Vagina (tissue), 2 donors: Measurements from ENCODE around the gene CFAP61. TPM values are rescaled to one million over a fixed set of nuclear protein-coding genes. Genes with fewer than 3 reads are reported as not detected.

ENCODE experiments used
- DNase-seq, 2 donors: peaks; one replicate each; pipeline ENCODE4 v3.0.0-alpha.2; 2017; ENCODE audit errors: extremely low spot score in 2 of 2
- H3K27ac ChIP-seq: fragments of 200-600 bp; sonication (generic); one replicate; pipeline ENCODE4 v1.5.1; 2019
- H3K27me3 ChIP-seq: fragments of 200-600 bp; sonication (generic); one replicate; pipeline ENCODE4 v1.5.1; 2019
- H3K36me3 ChIP-seq, 2 donors: fragments of 200-600 bp; sonication (generic); one replicate each; pipeline ENCODE4 v1.5.1; 2017 to 2019
- H3K4me1 ChIP-seq: fragments of 200-600 bp; sonication (generic); one replicate; pipeline ENCODE4 v1.5.1; 2019
- H3K4me3 ChIP-seq, 2 donors: fragments of 200-600 bp; sonication (generic); 1 replicate in 1 of 2; 2 replicates in 1 of 2; pipeline ENCODE4 v1.5.1; 2016 to 2019
- H3K9me3 ChIP-seq: fragments of 200-600 bp; sonication (generic); one replicate; pipeline ENCODE4 v1.5.1; 2019
- CTCF ChIP-seq, 3 experiments: fragments of 450-650 bp in 2 of 3; fragments of 200-600 bp in 1 of 3; sonication (generic) in 1 of 3; IDR thresholded peaks; one replicate each; pipeline ENCODE4 v1.5.1; 2017 to 2019; ENCODE audit warnings: antibody characterized with exemption in 3 of 3, mild to moderate bottlenecking in 2 of 3, moderate library complexity in 2 of 3
- POLR2A ChIP-seq, 2 donors: fragments of 450-650 bp; IDR thresholded peaks; one replicate each; pipeline ENCODE4 v1.6.1; 2017; ENCODE audit warnings: antibody characterized with exemption in 2 of 2, mild to moderate bottlenecking in 2 of 2, moderate library complexity in 2 of 2
- POLR2AphosphoS5 ChIP-seq, 2 donors: sonication (generic); formaldehyde crosslinking; IDR thresholded peaks; one replicate each; pipeline ENCODE4 v1.9.0; 2017; ENCODE audit warnings: antibody characterized with exemption in 2 of 2, mild to moderate bottlenecking in 2 of 2, low read depth in 1 of 2; ENCODE audit not compliant: insufficient read depth in 1 of 2
- intact Hi-C: fragments of 100-400 bp; cut with DNase I; formaldehyde crosslinking; loops from one replicate; pipeline ENCODE4 v1.15.1; 2023
- total RNA-seq: library from RNA; depleted of rRNA; stranded (reverse); fragments of >200 nt; gene quantifications from one replicate; pipeline ENCODE4 v1.2.3, GENCODE V29; 2016

CFAP61 gene
- total RNA-seq, 1 donor from 2014 or later: 1.5 TPM

DNA sequence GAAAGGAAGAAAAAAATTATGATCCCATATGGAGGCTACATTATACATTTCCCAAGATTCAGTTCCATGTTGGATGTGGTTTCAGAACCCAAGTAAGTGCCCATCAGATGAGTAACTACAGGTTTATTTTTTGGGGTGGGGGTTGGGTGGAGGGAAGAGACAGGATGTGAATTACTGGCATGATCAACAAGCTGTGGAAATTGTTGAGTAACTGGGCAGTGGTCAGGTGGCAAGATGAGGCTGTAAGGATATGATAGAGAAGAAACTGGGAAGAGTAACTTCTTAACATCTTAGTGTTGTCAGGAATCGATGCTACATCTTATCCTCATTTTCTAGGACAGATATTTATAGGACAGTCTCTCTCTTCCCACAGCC lies 153.5 kb downstream of the CFAP61 start:
- intact Hi-C loops: no loop called here
- Histone ChIP-seq H3K36me3 (no peaks in the 10 kb centered on the region), H3K4me1 (no peaks in the 10 kb centered on the region), H3K27ac (no peak overlapping the region), H3K27me3 (no peaks in the 10 kb centered on the region), H3K9me3 (no peaks in the 10 kb centered on the region), H3K4me3 (no peak overlapping the region)
- DNase-seq: no peak
- TF ChIP-seq CTCF (IDR thresholded peaks at IDR 0.05) (no peak), POLR2AphosphoS5 (IDR thresholded peaks at IDR 0.05; ENCODE audit: insufficient read depth in 1 of 2, low read depth in 1 of 2) (no peak), POLR2A (IDR thresholded peaks at IDR 0.05) (no peak)

DNA sequence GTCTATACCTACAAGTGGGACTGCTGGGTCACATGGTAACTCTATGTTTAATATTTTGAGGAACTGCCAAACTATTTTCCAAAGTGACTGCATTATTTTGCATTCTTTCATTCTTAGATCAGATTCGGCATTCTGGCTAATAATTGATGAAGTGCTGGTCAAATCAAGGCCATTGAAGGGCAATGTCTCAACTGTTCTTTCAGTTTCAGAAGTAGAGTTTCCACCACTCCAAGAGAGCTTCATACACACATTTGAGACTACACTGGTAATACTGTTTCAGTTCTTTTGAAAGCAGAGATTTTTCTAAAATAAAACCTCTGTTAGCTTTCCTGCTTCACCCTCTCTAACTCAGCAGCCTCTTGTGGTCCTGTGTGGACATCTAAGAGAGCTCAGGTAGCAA lies 154.5 kb downstream of the CFAP61 start:
- Histone ChIP-seq H3K9me3 (no peaks in the 10 kb centered on the region), H3K27ac (no peak overlapping the region), H3K36me3 (no peaks in the 10 kb centered on the region), H3K27me3 (no peaks in the 10 kb centered on the region), H3K4me3 (no peak overlapping the region), H3K4me1 (no peaks in the 10 kb centered on the region)
- intact Hi-C loops: no loop called here
- no peak for TF ChIP-seq POLR2A (IDR thresholded peaks at IDR 0.05)
- no peak for TF ChIP-seq CTCF (IDR thresholded peaks at IDR 0.05)
- TF ChIP-seq POLR2AphosphoS5 (IDR thresholded peaks at IDR 0.05; ENCODE audit: insufficient read depth in 1 of 2, low read depth in 1 of 2): no peak
- no peak for DNase-seq

- DNase-seq: no peak
- TF ChIP-seq POLR2AphosphoS5 (IDR thresholded peaks at IDR 0.05; ENCODE audit: insufficient read depth in 1 of 2, low read depth in 1 of 2) (no peak), CTCF (IDR thresholded peaks at IDR 0.05) (no peak), POLR2A (IDR thresholded peaks at IDR 0.05) (no peak)
- Histone ChIP-seq H3K4me3 (no peak overlapping the region), H3K27ac (no peak overlapping the region), H3K36me3 (no peaks in the 10 kb centered on the region), H3K27me3 (no peaks in the 10 kb centered on the region), H3K9me3 (no peaks in the 10 kb centered on the region), H3K4me1 (no peaks in the 10 kb centered on the region)
- intact Hi-C loops: no loop called here
Measured at GRCh38 chr20:20207291-20207690, 155.0 kb downstream of the CFAP61 start.

DNA sequence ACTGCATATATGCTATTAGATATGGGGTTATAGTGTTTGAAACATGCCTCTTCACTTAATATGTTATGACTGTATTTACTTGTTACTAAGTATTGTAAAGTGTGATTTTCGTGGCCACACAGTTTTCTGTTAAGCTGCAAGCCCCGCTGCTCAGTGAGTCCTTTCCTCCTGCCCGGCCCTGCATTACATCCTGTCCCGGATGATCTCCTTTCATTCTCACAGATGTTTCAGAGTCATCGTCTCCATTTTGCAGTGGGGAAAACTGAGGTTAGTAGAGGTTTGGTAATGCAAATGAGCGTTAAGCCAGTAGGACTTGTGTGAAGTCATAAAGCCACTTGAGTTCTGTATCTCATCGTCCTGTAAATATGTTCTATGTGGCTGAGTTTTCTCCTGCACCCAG lies 155.5 kb downstream of the CFAP61 start:
- Histone ChIP-seq H3K4me3 (no peak overlapping the region), H3K27ac (no peak overlapping the region), H3K27me3 (no peaks in the 10 kb centered on the region), H3K36me3 (no peaks in the 10 kb centered on the region), H3K9me3 (no peaks in the 10 kb centered on the region), H3K4me1 (no peaks in the 10 kb centered on the region)
- no peak for TF ChIP-seq POLR2AphosphoS5 (IDR thresholded peaks at IDR 0.05; ENCODE audit: insufficient read depth in 1 of 2, low read depth in 1 of 2)
- TF ChIP-seq CTCF (IDR thresholded peaks at IDR 0.05): no peak
- no peak for TF ChIP-seq POLR2A (IDR thresholded peaks at IDR 0.05)
- intact Hi-C loops: no loop called here
- DNase-seq: no peak

- DNase-seq: no peak
- Histone ChIP-seq H3K4me3 (no peak overlapping the region), H3K27me3 (no peaks in the 10 kb centered on the region), H3K36me3 (no peaks in the 10 kb centered on the region), H3K27ac (no peak overlapping the region), H3K9me3 (no peaks in the 10 kb centered on the region), H3K4me1 (no peaks in the 10 kb centered on the region)
- TF ChIP-seq POLR2A (IDR thresholded peaks at IDR 0.05) (no peak), POLR2AphosphoS5 (IDR thresholded peaks at IDR 0.05; ENCODE audit: insufficient read depth in 1 of 2, low read depth in 1 of 2) (no peak), CTCF (IDR thresholded peaks at IDR 0.05) (no peak)
- intact Hi-C loops: no loop called here
Measured at GRCh38 chr20:20209684-20210083, 157.4 kb downstream of the CFAP61 start.
